Fibroblast of peridontal ligament (primary cell): ENCODE measurements around the gene EXPH5.
A peak's percentile ranks its signal among the peaks of the same experiment; 100 is the strongest.
"Not testable (repeated sequence)": the region's sequence is repeated elsewhere in the genome, so short reads cannot be mapped to it uniquely, and the experiment has no call there.

Experiments
- DNase-seq: peaks from one replicate; pipeline ENCODE4 v3.0.0-alpha.2; 2010; ENCODE audit errors: extremely low read depth

EXPH5 gene

GRCh38 chr11:108593214-108593922 lies at the start of gene EXPH5:
TSS of gene EXPH5 (minus strand) at chr11:108593768. CDS start at chr11:108593536, 232 bp downstream.
- DNase-seq: peak; percentile 29

DNA sequence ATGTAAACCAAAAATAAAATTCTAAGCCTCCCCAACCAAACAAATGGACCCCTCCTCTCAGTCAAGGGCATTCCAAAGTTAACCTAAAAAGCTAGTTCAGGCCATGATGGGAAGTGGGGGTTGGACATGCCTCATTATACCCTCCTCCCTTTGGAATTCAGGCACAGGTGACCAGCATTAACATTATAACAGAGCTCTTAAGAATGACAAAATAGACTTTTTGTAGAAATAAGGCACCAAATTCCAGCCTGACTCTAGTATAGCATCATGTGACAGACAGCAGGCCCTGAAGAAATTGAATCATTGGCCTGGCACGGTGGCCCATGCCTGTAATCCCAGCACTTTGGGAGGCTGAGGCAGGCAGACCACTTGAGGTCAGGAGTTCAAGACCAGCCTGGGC lies 48.2 kb upstream of the EXPH5 start:
- not testable (repeated sequence) for DNase-seq

DNA sequence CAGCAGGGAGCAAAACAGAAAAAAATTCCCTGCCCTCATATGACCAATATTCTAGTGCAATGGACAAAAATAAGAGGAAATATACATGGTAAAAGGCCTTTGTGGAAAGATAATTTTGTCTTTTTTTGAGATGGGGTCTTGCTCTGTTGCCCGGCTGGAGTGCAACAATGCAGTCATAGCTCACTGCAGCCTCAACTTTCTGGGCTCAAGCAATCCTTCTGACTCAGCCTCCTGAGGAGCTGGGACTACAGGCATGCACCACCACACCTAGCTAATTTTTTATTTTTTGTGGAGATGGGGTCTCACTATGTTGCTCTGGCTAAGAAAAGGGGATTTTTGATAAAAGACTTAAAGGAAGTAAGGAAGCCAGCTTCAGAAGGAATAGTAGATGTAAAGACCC lies 45.6 kb upstream of the EXPH5 start:
- no peak for DNase-seq

- DNase-seq: no peak
Observed at GRCh38 chr11:108636222-108636621, 42.7 kb upstream of the EXPH5 start.

DNA sequence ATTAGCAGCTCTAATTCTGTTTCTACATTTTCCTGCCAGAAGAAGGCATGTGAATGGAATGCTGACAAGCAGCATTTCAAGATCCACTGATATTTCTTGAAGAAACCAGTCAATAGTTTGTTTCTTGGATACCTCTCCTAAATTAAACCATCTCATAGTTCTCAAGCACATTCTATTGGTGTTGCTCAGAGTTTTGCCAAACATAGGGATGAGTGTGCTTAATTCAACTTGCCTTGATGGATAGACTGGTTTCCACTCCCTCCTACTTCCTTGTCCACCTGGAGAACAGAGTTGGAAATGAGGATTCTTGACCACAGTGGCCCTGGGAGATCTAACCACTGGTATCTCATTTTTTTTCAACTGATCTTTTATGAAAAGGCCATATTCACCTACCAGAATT lies 41.5 kb upstream of the EXPH5 start:
- DNase-seq: no peak

- DNase-seq: peak; percentile 19
Observed at GRCh38 chr11:108632041-108632704, 38.6 kb upstream of the EXPH5 start.

- DNase-seq: no peak
Observed at GRCh38 chr11:108629274-108629673, 35.7 kb upstream of the EXPH5 start.

DNA sequence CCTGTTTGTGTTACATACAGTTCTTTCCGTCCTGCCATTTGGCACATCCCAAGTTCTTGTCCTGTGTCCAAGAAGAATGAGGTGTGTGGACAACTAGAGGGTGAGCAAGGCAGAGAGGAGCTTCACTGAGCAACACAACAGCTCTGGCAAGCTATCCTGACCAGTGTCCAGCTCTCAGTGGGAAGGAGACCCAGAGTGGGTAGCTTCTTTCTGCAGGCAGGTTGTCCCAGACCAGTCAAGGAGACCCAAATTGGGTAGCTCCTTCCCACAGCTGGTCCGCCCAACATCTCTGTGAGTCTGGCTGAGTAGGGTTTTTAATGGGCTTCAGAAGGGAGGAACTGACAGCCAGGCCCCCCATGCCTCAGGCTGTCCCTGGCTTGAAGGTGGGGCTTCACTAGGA lies 35.2 kb upstream of the EXPH5 start:
- no peak for DNase-seq

DNA sequence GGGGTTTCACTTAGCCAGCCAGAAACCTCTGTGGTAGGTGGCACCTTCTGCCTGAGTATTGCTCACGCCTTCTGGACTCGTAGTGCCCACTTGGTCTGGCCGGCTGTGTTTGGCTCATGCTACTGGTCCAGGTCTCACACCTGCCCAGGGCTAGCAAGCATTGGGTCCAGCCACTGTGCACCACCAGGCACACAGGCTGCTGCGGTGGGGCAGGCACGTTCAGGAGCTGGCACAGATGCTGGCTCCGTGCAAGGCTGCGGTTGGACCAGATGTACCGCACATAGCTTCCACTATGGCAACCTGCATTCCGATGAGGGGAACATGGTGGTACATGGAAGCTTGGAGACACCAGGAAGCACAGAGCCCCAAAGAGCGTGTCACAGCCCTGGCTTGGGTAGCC lies 34.8 kb upstream of the EXPH5 start:
- no peak for DNase-seq

GRCh38 chr11:108624196-108624925 lies 30.8 kb upstream of the EXPH5 start:
- no peak for DNase-seq

GRCh38 chr11:108622341-108622740 lies 28.8 kb upstream of the EXPH5 start:
- no peak for DNase-seq

DNA sequence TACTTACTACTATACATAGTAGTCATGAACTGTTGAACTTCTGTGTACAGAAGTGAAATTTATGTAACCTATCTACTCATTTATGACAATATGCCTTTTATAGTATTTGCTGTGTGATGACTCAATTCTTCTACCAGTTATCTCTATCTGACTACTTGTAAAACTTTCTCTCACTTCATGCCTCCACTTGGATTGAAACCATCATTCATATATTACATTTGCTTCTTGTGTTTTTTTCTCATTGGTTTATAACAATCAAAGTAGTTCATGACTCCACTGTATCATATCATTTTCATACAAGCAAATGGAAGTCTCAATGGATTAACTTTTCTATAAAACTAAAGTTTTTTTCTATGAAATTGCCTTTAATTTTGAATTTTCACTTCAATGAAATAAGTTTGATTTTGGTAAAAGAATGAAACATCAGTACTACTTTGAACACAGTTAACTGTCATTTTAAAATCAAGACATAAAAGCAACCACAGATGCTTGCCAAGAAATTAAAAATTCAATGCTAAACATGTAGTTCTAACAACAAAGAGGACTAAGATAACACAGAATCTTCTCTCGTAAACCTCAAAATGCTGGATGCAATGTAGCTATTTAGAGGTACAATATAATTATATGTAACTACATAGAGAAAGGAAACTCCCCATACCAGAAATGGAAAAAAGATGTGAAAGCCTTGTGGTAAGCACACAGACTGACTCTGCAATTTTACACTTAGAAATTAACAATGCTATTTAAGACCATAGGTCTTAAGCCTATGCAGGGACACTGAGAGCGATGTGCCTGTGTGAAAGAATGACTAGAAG lies 27.6 kb upstream of the EXPH5 start:
- DNase-seq: no peak

DNA sequence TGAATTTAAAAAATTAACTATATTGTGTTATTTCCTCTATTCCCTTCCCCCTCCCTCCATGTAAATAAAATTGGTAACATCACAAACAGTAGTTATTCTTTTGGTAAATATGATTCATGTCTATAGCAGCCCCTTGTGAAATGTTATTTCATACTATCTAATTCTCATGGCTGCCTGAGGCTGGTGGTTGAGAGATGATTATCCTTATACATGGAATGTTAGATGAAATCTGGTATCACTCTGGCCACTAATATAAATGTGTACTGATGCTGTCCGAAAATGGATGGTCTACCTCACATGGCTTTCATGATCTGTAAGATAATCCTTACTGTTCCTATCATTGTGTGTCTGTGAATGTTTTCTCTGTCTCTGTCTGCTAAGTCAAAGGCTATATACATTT lies 25.0 kb upstream of the EXPH5 start:
- DNase-seq: no peak

- no peak for DNase-seq
Observed at GRCh38 chr11:108617055-108617454, 23.5 kb upstream of the EXPH5 start.

DNA sequence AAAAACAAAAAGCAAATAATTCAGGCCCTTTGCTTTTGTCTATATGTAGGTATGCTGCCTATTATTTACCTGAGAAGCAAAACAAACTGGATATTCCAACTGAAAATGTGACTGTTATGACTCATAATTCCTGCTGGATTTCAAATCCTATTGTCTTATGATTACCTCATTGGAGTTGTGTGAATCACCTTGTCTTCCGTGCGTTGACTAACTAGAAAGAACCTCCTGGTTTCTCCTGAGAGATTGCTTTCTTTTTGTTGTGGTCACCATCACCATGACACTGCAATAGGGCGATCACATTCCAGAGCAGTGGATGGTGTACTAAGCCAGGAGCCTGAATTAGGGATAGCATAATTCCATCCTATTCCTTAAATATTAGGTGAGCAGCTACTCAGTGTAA lies 23.0 kb upstream of the EXPH5 start:
- peak; percentile 17 for DNase-seq

DNA sequence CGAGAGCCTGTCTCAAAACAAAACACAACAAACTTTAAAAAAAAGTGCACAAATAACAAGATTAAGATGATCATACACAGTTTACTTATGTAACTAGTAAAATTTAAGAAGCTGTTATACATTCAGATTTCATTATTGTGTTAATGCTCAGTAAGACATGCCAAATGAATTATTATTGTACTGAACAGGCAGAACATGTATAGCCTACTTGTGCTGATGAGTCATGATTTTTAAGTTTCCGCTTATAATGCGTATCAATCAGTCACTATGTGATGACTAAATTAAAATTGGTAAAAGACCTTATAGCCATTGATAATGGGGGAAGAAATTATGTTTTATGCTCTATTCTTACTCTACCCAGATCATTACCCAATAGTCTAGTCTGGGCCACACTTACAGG lies 20.5 kb upstream of the EXPH5 start:
- DNase-seq: no peak

GRCh38 chr11:108609682-108610081 lies 16.1 kb upstream of the EXPH5 start:
- DNase-seq: no peak

- DNase-seq: no peak
Observed at GRCh38 chr11:108608548-108608947, 15.0 kb upstream of the EXPH5 start.

- DNase-seq: no peak
Observed at GRCh38 chr11:108606495-108607160, 13.1 kb upstream of the EXPH5 start.

DNA sequence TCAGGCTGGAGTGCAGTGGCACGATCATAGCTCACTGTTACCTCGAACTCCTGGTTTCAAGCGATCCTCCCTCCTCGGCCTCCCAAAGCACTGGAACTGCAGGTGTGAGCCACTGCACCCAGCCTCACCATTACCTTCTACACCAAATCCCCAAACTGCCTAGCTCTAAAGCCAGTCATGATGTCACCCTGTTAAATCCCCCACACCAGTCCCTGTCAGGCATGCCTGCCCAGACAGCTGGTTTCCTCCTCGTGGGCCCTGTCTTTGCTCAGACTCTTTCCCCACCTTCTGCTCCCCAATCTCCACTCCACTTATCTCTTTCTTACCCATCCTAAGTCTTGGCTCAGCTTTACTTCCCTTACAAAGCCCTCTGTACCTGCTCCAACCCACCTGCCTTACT lies 12.5 kb upstream of the EXPH5 start:
- no peak for DNase-seq

DNA sequence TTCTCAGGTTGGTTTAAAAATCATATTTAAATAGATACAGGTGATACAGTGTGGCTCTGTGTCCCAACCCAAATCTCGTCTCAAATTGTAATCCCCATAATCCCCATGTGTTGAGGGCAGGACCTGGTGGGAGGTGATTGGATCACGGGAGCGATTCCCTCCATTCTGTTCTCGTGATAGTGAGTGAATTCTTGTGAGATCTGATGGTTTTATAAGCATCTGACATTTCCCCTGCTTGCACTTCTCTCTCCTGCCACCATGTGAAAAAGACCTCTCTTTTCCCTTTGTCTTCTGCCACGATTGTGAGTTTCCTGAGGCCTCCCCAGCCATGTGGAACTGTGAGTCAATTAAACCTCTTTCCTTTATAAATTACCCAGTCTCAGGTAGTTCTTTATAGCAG lies 9.2 kb upstream of the EXPH5 start:
- DNase-seq: not testable (repeated sequence)

DNA sequence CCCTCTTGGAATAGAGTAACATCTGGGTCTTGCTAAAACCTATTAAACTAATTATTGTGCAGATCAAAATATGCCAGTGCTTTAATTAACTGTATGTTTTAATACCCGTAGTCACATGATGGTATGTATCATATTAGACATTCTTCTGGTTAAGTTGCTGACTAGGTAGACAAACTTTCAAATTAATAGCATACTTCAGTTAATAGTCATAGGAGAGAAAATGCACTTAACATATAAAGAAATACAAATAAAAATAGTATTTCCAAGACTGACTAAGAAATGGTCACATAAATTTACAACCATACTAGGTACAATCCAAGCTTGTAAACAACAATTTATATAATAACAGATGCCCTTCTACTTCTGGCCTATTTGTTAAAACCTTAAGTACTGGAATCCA lies 7.6 kb upstream of the EXPH5 start:
- DNase-seq: no peak
